Calu3 (cell line): ENCODE measurements around the gene TNC. TPM values are rescaled to one million over a fixed set of nuclear protein-coding genes. Genes with fewer than 3 reads are reported as not detected.

Experiments used
- BruUV-seq: library from RNA; stranded (reverse); fragments of 400-500 nt; replicated peaks from 2 replicates; lab custom pipeline; 2021; lab: Mats Ljungman, UMichigan
- CTCF ChIA-PET: fragments of 300-600 bp; sonication (Branson Sonifier 250); formaldehyde crosslinking; loops from one replicate; lab custom pipeline; 2022; ENCODE audit warnings: antibody characterized with exemption; lab: Charles Lee
- DNase-seq: peaks from one replicate; pipeline ENCODE4 v3.0.0; 2022
- H3K27ac Mint-ChIP-seq: one replicate; pipeline ENCODE4 v1.8.0; 2022; ENCODE audit warnings: mixed read lengths; ENCODE audit not compliant: unreplicated experiment
- H3K27me3 Mint-ChIP-seq: one replicate; pipeline ENCODE4 v1.8.0; 2022; ENCODE audit warnings: mixed read lengths; ENCODE audit not compliant: unreplicated experiment
- H3K36me3 Mint-ChIP-seq: one replicate; pipeline ENCODE4 v1.8.0; 2022; ENCODE audit warnings: mild to moderate bottlenecking, moderate library complexity, mixed read lengths; ENCODE audit not compliant: insufficient read depth, unreplicated experiment
- H3K4me1 Mint-ChIP-seq: one replicate; pipeline ENCODE4 v1.8.0; 2022; ENCODE audit warnings: mild to moderate bottlenecking, low read depth, mixed read lengths; ENCODE audit not compliant: unreplicated experiment
- H3K4me3 Mint-ChIP-seq: one replicate; pipeline ENCODE4 v1.8.0; 2022; ENCODE audit warnings: mild to moderate bottlenecking, low read depth, moderate library complexity, mixed read lengths; ENCODE audit not compliant: unreplicated experiment
- H3K9me3 Mint-ChIP-seq: one replicate; pipeline ENCODE4 v1.8.0; 2022; ENCODE audit warnings: low read depth, mixed read lengths; ENCODE audit not compliant: unreplicated experiment
- CTCF ChIP-seq: fragments of 200-600 bp; IDR thresholded peaks from one replicate; pipeline ENCODE4 v1.8.0; 2022; ENCODE audit warnings: antibody characterized with exemption; ENCODE audit not compliant: unreplicated experiment
- intact Hi-C: fragments of 100-400 bp; cut with micrococcal nuclease; formaldehyde crosslinking; loops from one replicate; pipeline ENCODE4 v1.10.0; 2022; ENCODE audit not compliant: unreplicated experiment
- total RNA-seq: library from RNA; stranded (reverse); gene quantifications from 2 replicates; pipeline ENCODE4 v1.2.3, GENCODE V29; 2022

The TNC gene
- total RNA-seq, 1 experiment from 2014 or later = 1.0 TPM

GRCh38 chr9:115142090-115142489 lies 24.1 kb upstream of the TNC start:
- intact Hi-C loops = no loop called here
- H3K27me3 Mint-ChIP-seq = peaks cover 51% of the 10 kb centered on the region
- no peaks in the 10 kb centered on the region for H3K36me3 Mint-ChIP-seq
- no peak overlapping the region for H3K4me3 Mint-ChIP-seq
- DNase-seq = no peak
- H3K9me3 Mint-ChIP-seq = no peaks in the 10 kb centered on the region
- BruUV-seq = no TSS peak
- TF ChIP-seq CTCF = no peak
- CTCF ChIA-PET = no interaction called here
- no peaks in the 10 kb centered on the region for H3K4me1 Mint-ChIP-seq
- no peak overlapping the region for H3K27ac Mint-ChIP-seq

GRCh38 chr9:115141612-115142011 lies 23.7 kb upstream of the TNC start:
- no peak for TF ChIP-seq CTCF
- Mint-ChIP-seq H3K27ac (no peak overlapping the region), H3K36me3 (no peaks in the 10 kb centered on the region), H3K27me3 (peaks cover 56% of the 10 kb centered on the region), H3K4me3 (no peak overlapping the region), H3K9me3 (no peaks in the 10 kb centered on the region), H3K4me1 (no peaks in the 10 kb centered on the region)
- CTCF ChIA-PET = no interaction called here
- DNase-seq = no peak
- intact Hi-C loops = no loop called here
- no TSS peak for BruUV-seq

- H3K4me1 Mint-ChIP-seq = no peaks in the 10 kb centered on the region
- no peak for DNase-seq
- no peaks in the 10 kb centered on the region for H3K36me3 Mint-ChIP-seq
- no peak for TF ChIP-seq CTCF
- CTCF ChIA-PET = no interaction called here
- intact Hi-C loops = no loop called here
- no TSS peak for BruUV-seq
- peaks cover 72% of the 10 kb centered on the region for H3K27me3 Mint-ChIP-seq
- no peak overlapping the region for H3K27ac Mint-ChIP-seq
- no peak overlapping the region for H3K4me3 Mint-ChIP-seq
- H3K9me3 Mint-ChIP-seq = no peaks in the 10 kb centered on the region
Measured at GRCh38 chr9:115138151-115138550, 20.2 kb upstream of the TNC start.

GRCh38 chr9:115137526-115137925 lies 19.6 kb upstream of the TNC start:
- no peak for DNase-seq
- CTCF ChIA-PET = no interaction called here
- Mint-ChIP-seq H3K4me3 (no peak overlapping the region), H3K36me3 (no peaks in the 10 kb centered on the region), H3K27me3 (peaks cover 66% of the 10 kb centered on the region), H3K27ac (no peak overlapping the region), H3K9me3 (no peaks in the 10 kb centered on the region), H3K4me1 (no peaks in the 10 kb centered on the region)
- BruUV-seq = no TSS peak
- intact Hi-C loops = no loop called here
- TF ChIP-seq CTCF = no peak
